ENCODE measurements around the gene NOVA2.

- TF ChIP-seq CTCF (IDR thresholded peaks at IDR 0.05; ENCODE audit: poor library complexity), result no peak
- no peak for TF ChIP-seq EZH2 (IDR thresholded peaks at IDR 0.05; ENCODE audit: borderline replicate concordance)
- TF ChIP-seq EZH2phosphoT487 (IDR thresholded peaks at IDR 0.05; ENCODE audit: low read depth, severe bottlenecking, unreplicated experiment), result no peak
These were observed 29.1 kb upstream of the NOVA2 start for GRCh38 chr19:46002678-46003275.

Measured in hepatocyte (in vitro differentiated cells).